Heart left ventricle (tissue), 16 donors: Measurements from ENCODE around the gene SMO. TPM values are rescaled to one million over a fixed set of nuclear protein-coding genes. Genes with fewer than 3 reads are reported as not detected.

Source experiments
- ATAC-seq, 4 donors: fragments of 200-7000 bp; cut with Tn5 transposase; one replicate each; pipeline ENCODE4 v1.9.1; 2020 to 2022; ENCODE audit warnings: moderate library complexity in 4 of 4, mild to moderate bottlenecking in 3 of 4, moderate number of reproducible peaks in 1 of 4
- DNase-seq, 5 donors: peaks; one replicate each; pipeline ENCODE4 v3.0.0-alpha.2; 2020
- H3K27ac ChIP-seq, 12 donors: fragments of 200-600 bp; sonication (generic) in 4 of 12; one replicate each; pipeline versions ENCODE4 v1.5.0 to v1.8.0; 2016 to 2022; ENCODE audit warnings: mild to moderate bottlenecking in 2 of 12
- H3K27me3 ChIP-seq, 9 donors: fragments of 200-600 bp; sonication (generic) in 2 of 9; one replicate each; pipeline versions ENCODE4 v1.5.1 to v1.8.0; 2016 to 2022; ENCODE audit warnings: mild to moderate bottlenecking in 3 of 9
- H3K36me3 ChIP-seq, 9 donors: fragments of 200-600 bp; sonication (generic) in 2 of 9; one replicate each; pipeline versions ENCODE4 v1.5.0 to v1.8.0; 2018 to 2022; ENCODE audit warnings: mild to moderate bottlenecking in 2 of 9
- H3K4me1 ChIP-seq, 12 donors: fragments of 200-600 bp; sonication (generic) in 4 of 12; one replicate each; pipeline versions ENCODE4 v1.5.0 to v1.8.0; 2016 to 2022; ENCODE audit warnings: mild to moderate bottlenecking in 3 of 12
- H3K4me3 ChIP-seq, 12 donors: fragments of 200-600 bp; sonication (generic) in 4 of 12; one replicate each; pipeline versions ENCODE4 v1.5.0 to v1.8.0; 2017 to 2022; ENCODE audit warnings: mild to moderate bottlenecking in 9 of 12, moderate library complexity in 4 of 12
- H3K9me3 ChIP-seq, 12 donors: fragments of 200-600 bp; sonication (generic) in 4 of 12; one replicate each; pipeline versions ENCODE4 v1.5.0 to v1.8.0; 2016 to 2022; ENCODE audit warnings: mild to moderate bottlenecking in 1 of 12
- POLR2A ChIP-seq, 2 donors: fragments of 450-650 bp; IDR thresholded peaks; one replicate each; pipeline ENCODE4 v1.6.1; 2017; ENCODE audit warnings: antibody characterized with exemption in 2 of 2, mild to moderate bottlenecking in 2 of 2, moderate library complexity in 2 of 2
- WGBS, 4 donors: extraction: QIAGEN DNeasy Blood & Tissue Kit in 2 of 4; methylation state at CpG; one replicate each; pipeline versions ENCODE4 v1.1.5 to v1.1.7; 2013 to 2018; 5-methylcytosine and 5-hydroxymethylcytosine counted together
- intact Hi-C, 10 donors: fragments of 100-400 bp; cut with DNase I; formaldehyde crosslinking; loops; one replicate each; pipeline versions ENCODE4 v1.11.1 to v1.14.2; 2022
- polyA plus RNA-seq, 2 donors: library from polyadenylated mRNA; stranded (reverse); fragments of 200-250 nt; gene quantifications; one replicate each; pipeline ENCODE4 v1.2.3, GENCODE V29; 2013
- total RNA-seq, 9 donors: library from RNA; depleted of rRNA in 2 of 9; stranded (reverse); fragments of >200 nt in 2 of 9; fragmentation: NEBNext Ultra II Directional in 3 of 9; extraction: Animal tissue kit (Norgen Biotek cat#: 25700) in 3 of 9; gene quantifications; one replicate each; pipeline versions ENCODE4 v1.1.0 to v1.2.4, GENCODE V29; 2016 to 2023
- TF ChIP-seq, protein P1 (sequence below), 12 donors: fragments of 200-600 bp; sonication (generic) in 4 of 12; IDR thresholded peaks; one replicate each; pipeline versions ENCODE4 v1.5.0 to v1.8.0; 2018 to 2022; ENCODE audit warnings: antibody characterized with exemption in 12 of 12, mild to moderate bottlenecking in 5 of 12
- donor health status: ischemic (EF 13 %, LVEDD 7.1; RV severe dilation, severe dysfunction).
- donor health status: healthy with polysubstance abuse.
- donor health status: DM: no; HTN: yes; CAD: no.
- donor health status: DM: no; HTN: no; CAD: no.
- donor health status: ischemic (EF 25% LVEDD 6.9; RV normal size, moderate dysfunction).
- donor health status: ischemic (EF 25% LVEDD 5.7; RV mildly dilated, moderate dysfunction).
- donor health status: healthy.
- donor health status: DM: yes; HTN: yes; CAD: no.
- donor health status: ischemic (EF 35%, LVEDD 5.7; RV mildly dilated, moderate dysfunction).
- donor health status: nonischemic (EF 11% LVEDD 7.7; RV severe dilation, severe dysfunction).
- donor health status: DM: yes; HTN: yes; CAD: no.
- donor health status: PGD.
- donor health status: ischemic (EF 29% LVEDD 5.4; RV normal size, mild dysfunction).
- donor health status: nonischemic (EF 23%, LVEDD 6.1; RV moderate dilation, normal function).

SMO gene
- total and polyA plus RNA-seq, 11 donors = 1.7 to 7.3 (median 3.9) TPM

DNA sequence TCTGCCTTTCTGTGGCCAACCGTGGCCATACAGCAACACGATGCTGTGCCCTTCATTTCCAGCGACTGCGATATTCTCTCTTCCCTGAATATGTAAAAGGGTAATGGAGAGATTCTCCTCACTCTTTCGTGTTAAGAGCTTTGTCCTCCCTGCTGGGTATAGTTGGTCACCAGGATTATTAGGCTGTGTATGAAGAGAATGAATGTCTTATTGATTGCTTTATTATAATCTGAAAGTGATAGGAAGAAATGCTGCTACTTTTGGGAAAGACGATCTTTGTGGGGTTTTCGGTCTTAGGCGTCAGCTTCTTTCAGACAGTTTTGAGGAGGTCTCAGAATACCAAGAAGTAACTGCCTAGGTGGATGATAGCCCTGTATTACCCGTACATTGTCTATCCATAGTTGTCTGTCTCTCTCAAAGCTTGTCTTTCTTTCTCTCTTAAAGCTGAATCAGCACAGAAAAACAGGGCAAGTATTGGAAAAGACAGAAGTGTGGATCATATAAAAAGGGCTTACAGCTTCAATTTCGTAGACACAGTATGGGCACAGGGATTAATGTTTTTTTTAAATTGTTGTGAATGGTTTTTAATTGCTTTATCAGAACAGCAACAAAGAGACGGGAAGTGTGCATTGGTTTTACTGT lies 37.6 kb downstream of the SMO start:
- intact Hi-C loops = loop anchor here in 3 of 10 donors (10.0 kb wide), 2 partner anchors 389 to 419 kb away; partner anchors contain the start of gene NRF1 (in 2 of the 3)
- H3K4me1 ChIP-seq = peaks cover 0 to 31% (median 9%) of the 10 kb centered on the region in 12 donors
- WGBS, 4 donors = 26 to 35% (median 31%) methylated on average over 11 of the region's 11 CpGs

DNA sequence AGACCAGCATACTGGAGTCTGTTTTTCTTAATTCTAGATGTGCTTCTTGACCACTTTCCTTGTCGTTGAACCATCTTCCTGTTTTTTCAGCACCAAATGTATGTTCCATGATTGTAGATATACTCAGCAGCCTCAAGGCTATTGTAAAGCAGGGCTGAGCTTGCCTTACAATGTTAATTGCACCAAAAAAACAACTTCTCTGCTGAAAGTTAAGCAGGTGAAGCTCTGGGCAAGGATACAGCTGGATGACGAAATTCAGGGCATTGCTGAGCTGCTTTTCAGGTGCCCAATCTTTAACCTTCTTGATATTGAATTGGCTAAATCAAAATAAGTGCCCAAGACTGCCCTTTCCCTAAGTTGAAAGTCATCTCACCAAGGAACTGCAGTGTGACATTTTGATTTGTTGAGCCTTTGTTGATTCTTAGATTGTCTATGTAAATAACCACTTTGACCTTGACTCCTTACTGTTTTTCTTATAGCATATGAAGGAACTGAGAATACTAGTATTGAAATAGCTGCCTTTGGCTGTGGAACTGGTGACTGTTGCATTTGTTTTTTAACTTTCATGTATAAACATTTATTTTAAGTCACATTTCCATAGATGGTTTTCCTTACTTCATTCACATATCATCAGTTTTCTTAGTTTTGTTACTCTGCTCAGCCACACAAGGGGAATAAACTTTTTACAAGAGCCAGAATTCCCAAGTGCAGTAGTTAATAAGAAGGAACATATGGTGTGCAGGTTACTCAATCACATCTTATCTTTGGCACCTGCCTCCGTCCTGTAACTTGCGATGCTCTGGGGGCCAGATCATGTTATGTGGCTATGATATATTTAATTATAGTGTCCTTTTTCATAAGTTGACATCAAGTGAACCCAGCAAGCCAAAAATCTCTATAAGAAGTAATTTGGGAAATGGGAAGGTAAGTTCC lies 39.5 kb downstream of the SMO start:
- TF ChIP-seq POLR2A (IDR thresholded peaks at IDR 0.05) = no peak
- TF ChIP-seq, protein P1, sequence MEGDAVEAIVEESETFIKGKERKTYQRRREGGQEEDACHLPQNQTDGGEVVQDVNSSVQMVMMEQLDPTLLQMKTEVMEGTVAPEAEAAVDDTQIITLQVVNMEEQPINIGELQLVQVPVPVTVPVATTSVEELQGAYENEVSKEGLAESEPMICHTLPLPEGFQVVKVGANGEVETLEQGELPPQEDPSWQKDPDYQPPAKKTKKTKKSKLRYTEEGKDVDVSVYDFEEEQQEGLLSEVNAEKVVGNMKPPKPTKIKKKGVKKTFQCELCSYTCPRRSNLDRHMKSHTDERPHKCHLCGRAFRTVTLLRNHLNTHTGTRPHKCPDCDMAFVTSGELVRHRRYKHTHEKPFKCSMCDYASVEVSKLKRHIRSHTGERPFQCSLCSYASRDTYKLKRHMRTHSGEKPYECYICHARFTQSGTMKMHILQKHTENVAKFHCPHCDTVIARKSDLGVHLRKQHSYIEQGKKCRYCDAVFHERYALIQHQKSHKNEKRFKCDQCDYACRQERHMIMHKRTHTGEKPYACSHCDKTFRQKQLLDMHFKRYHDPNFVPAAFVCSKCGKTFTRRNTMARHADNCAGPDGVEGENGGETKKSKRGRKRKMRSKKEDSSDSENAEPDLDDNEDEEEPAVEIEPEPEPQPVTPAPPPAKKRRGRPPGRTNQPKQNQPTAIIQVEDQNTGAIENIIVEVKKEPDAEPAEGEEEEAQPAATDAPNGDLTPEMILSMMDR (IDR thresholded peaks at IDR 0.05) = no peak
- Histone ChIP-seq H3K27ac (no peak overlapping the region), H3K4me3 (no peak overlapping the region), H3K27me3 (no peaks in the 10 kb centered on the region), H3K9me3 (no peaks in the 10 kb centered on the region), H3K36me3 (no peaks in the 10 kb centered on the region), H3K4me1 (peaks cover 0 to 27% (median 9%) of the 10 kb centered on the region in 12 donors)
- no peak for ATAC-seq
- intact Hi-C loops = loop anchor here in 3 of 10 donors (10.0 kb wide), 2 partner anchors 387 to 417 kb away; partner anchors contain the start of gene NRF1 (in 2 of the 3)
- 86 to 90% (median 90%) methylated on average over 4 of the region's 4 CpGs for WGBS, 4 donors
- no peak for DNase-seq

More for the DNA sequence above, 37.6 kb downstream of the SMO start:
- TF ChIP-seq POLR2A (IDR thresholded peaks at IDR 0.05) = no peak
- TF ChIP-seq, protein P1 (IDR thresholded peaks at IDR 0.05) = no peak
- ATAC-seq (no peak), DNase-seq (no peak)
- H3K4me3 ChIP-seq = peak overlapping the region in 11 of 12 donors; percentile 71 to 93 (median 85)
- H3K27me3 ChIP-seq = no peaks in the 10 kb centered on the region
- peak overlapping the region in 7 of 12 donors; percentile 36 to 98 (median 94) for H3K27ac ChIP-seq
- no peaks in the 10 kb centered on the region for H3K36me3 ChIP-seq
- no peaks in the 10 kb centered on the region for H3K9me3 ChIP-seq

GRCh38 chr7:129228633-129229032 lies 40.2 kb downstream of the SMO start:
- H3K36me3 ChIP-seq = no peaks in the 10 kb centered on the region
- H3K27me3 ChIP-seq = no peaks in the 10 kb centered on the region
- no peaks in the 10 kb centered on the region for H3K9me3 ChIP-seq
- ATAC-seq (no peak), DNase-seq (no peak)
- no peak overlapping the region for H3K4me3 ChIP-seq
- intact Hi-C loops = loop anchor here in 3 of 10 donors (10.0 kb wide), 2 partner anchors 386 to 416 kb away; partner anchors contain the start of gene NRF1 (in 2 of the 3)
- no peak overlapping the region for H3K27ac ChIP-seq
- TF ChIP-seq, protein P1 (IDR thresholded peaks at IDR 0.05) = no peak
- TF ChIP-seq POLR2A (IDR thresholded peaks at IDR 0.05) = no peak
- WGBS, 4 donors = 85 to 96% (median 88%) methylated on average over 2 of the region's 2 CpGs
- peaks cover 0 to 27% (median 9%) of the 10 kb centered on the region in 12 donors for H3K4me1 ChIP-seq

GRCh38 chr7:129231666-129232065 lies 43.2 kb downstream of the SMO start:
- TF ChIP-seq POLR2A (IDR thresholded peaks at IDR 0.05) = no peak
- TF ChIP-seq, protein P1 (IDR thresholded peaks at IDR 0.05) = no peak
- intact Hi-C loops = no loop called here
- Histone ChIP-seq H3K9me3 (no peaks in the 10 kb centered on the region), H3K4me1 (peaks cover 0 to 9% (median 0%) of the 10 kb centered on the region in 12 donors), H3K27ac (no peak overlapping the region), H3K27me3 (no peaks in the 10 kb centered on the region), H3K4me3 (no peak overlapping the region), H3K36me3 (no peaks in the 10 kb centered on the region)
- WGBS, 4 donors = 46 to 86% (median 72%) methylated on average over 5 of the region's 5 CpGs
- DNase-seq (no peak), ATAC-seq (no peak)
